AG08395 (cell line): ENCODE data around the gene ARHGEF6.

ENCODE experiments used
- DNase-seq: peaks from one replicate; pipeline ENCODE4 v3.0.0; 2012; ENCODE audit warnings: mixed read lengths, low spot score

Gene ARHGEF6

DNA sequence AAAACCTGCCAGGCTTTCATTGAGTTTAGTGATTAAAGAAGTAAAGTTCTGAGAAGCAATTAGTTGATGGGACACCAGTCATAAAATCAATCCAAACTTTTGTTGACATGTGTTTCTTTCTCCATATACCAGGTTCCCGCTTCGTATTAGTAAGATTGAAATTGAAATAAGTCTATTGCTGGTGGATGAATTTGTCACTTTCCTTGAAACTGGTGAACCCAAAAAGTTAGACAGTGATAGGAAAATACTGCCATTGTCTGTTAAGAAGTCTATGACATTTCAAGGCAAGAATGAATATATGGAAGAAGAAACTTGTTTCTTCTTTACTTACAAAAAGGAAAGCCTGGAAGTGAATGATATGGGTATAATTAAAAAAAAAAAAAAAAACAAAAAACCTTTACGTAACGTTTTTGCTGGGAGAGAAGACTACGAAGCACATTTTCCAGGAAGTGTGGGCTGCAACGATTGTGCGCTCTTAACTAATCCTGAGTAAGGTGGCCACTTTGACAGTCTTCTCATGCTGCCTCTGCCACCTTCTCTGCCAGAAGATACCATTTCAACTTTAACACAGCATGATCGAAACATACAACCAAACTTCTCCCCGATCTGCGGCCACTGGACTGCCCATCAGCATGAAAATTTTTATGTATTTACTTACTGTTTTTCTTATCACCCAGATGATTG is 132.9 kb downstream of the ARHGEF6 start, which contains the start of gene CD40LG:
CD40LG (plus strand) TSS at position 482 of the 684 bp plus-strand sequence; CDS start at position 573, 91 bp downstream.
- no peak for DNase-seq

DNA sequence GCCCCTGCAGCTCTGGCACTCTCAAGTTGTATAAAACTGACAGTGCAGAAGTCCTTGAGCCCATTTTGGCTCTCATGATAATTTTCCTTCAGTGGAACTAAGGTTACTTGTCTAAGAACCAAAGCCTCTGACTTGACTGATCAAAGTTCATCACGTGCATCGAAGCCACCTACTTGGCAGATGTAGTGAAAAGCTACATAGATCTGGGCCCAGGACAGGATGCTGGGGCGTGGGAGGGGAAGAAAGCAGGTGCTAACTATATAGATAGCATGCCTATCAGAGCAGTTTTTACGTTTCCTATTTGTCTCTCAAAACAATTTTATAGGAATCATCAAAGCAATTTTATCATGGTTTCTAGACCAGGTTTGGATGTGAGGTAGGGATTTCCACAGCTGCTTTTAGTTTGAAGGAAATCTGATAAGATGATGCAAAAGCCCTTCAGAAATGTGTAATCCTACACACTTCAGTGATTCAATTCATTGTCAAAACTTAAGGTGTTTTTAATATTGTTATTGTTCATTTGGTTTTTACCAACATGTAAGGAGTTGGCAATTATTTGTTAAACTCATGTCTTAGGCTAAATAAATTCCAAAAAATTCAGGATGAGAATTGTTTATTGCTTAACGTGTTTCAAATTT is 134.0 kb downstream of the ARHGEF6 start:
- no peak for DNase-seq

DNA sequence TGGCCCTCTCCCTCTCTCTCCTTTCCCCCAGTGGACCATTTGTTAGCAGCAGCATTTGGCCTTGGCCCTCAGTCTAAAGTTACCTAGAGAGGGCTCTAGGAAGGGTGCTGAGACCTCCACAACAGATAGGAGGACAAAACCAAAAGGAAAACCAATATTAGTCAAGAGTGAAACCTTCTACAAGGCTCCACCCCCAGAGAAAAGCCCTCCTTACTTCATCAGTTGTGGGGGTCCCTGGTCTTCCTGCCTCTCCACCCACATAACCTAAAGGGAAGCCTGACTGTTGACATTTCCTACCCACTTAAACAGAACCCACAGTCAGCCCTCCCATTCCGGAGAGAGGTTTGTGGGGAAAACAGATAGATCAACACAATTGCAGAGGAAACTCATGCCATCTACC is 137.5 kb downstream of the ARHGEF6 start:
- DNase-seq: no peak

DNA sequence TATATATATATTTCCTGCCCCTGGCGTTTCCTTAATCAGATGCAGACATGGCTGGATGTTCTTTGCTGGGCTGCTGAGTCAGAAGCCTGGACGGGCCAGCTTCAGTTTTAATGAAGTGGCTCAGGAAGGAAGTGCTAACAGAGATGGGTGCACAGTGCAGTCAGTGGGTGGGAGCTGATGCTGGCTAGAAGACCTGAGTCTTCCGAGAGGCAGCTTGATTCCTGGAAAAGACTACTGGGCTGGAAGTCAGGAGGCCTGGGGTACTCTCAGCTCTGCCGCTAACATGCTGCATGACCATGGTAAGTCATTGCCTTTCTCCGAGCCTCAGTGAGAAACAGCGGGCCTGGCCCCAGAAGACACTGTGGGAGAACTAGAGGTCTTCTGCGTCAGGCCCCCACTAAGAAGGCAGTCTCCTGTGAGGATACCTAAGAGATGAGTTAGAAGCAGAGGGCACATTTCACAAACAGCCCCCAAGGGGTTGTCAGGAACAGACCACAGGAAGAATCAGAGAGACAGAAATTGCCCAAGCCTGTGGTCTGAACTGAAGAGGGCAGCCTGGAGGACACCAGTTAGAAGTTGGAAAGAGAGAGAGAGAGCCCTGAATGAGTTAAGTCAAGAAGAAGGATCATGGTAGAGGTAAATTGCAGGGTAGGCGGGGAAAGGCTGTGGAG is 141.1 kb downstream of the ARHGEF6 start:
- DNase-seq: no peak

DNA sequence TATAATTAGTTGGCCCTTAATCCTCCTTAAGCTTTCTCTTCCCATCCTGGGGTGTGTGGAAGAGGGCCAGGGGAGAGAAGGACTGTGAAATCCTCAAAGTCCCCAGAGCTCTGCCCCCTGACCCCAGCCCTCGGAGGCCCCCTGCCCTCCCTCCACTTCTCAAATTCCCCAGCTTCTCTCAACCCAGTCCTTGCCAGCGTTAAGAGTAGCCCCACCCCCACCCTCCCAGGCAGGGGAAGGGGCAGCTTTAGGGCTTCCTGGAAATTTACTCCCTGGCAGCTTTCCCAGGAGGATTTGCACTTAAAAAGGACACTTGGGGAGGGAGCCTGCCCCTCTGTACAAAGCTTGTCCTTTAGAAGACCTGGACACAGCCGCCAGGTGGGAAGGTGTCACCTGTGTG is 144.6 kb downstream of the ARHGEF6 start:
- DNase-seq: no peak

DNA sequence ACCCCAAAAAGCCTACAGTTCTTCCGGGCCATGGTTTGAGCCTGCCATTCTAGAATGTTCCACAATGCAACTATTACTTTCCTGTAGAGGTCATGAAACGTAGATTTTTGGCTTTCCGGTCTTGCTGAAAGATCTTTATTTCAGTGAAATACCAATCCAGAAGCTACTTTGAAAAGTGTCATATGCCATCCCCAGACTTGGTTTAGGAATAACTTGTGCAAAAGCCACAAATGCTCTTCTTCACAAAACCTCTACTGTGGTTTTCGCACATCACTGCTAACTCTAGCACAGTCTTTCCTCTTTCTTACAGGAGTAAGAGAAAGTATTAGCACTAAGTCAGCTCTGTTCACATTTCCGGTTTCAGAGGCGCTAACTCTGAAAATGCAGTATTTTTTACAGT is 145.5 kb downstream of the ARHGEF6 start:
- no peak for DNase-seq

DNA sequence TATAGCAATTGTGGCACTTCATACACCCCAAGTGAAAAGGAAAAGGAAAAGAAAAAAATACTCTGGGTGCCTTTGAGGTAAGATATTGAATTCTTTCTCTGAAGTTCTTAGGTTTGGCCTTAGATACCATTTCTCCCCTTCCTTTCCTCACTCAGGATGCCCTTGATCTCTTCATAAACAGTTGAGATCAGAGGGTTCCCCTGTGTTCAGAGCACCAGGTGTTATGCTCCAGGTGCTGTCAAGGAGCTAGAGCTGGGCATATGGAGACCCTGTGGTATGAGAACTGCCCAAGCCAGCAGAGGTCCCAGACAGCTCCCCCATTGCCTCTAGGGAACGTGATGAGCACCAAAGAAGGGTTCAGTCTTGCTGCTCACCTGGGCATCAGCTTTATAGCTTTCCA is 149.9 kb downstream of the ARHGEF6 start:
- no peak for DNase-seq

DNA sequence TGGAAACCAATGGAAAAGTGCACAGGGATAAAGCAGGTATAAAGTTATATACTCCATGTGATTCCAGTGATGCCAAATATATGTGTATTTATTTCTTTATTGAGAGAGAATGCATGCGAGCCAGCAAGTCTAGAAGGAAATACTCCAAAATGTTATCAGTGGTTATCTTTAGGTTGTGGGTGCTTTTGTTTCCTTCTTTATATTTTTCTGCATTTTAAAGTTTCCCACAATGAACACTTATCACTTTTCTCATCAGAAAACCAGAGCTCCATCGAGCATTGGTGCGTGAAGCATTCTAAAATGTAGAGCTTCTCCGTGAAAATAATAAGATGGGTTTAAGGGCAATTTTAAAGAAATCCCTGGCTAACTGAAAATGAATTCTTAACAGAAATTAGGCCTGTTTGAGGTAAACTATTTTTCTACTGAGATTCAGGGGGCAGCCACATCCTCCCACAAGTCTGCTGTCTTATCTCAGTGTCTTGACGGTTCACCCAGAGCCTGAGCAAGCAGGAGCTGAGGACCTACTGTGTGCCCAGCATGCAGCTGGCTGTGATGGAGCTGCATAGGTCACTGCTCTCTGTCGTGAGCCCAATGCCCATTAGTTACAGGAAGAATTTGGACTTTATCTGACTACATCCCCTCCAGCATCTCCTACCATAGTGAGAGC is 151.5 kb downstream of the ARHGEF6 start:
- no peak for DNase-seq

DNA sequence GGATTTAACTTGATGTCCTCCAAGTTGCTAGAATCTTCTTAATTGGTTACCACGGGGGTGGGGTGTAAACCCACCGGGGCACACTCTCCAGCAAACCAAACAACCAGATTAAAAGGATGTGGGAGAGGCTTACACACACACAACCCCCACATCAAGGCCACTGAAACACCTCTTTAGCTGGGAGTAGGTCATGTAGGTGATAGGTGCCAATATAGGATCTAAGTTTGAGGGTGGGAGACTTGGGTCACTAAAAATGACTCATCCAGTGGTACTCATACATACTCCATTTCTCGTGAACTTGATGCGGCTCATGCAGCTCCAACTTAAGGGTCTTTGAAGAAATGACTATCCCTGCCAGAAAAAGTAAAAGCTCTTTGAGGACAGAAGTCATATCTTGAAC is 153.3 kb downstream of the ARHGEF6 start:
- DNase-seq: no peak

DNA sequence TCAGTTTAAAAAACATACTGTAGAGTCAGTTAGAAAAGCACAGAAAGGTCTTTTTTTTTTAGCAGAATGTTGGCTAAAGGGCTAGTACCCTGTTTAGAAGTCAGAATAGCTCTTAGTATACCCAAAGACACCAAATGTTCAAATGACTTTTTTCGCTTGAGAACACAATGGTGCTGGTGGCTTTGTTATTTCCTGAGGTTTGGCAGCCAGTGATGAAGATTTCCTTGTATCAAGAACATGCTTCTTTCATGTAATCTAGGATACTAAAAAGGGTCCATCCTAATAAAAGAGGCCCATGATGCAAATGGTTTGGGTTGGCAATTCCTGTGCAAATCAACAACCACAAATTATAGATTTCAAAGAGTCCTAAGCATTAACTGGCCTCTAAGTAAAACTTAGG is 153.8 kb downstream of the ARHGEF6 start:
- DNase-seq: no peak

DNA sequence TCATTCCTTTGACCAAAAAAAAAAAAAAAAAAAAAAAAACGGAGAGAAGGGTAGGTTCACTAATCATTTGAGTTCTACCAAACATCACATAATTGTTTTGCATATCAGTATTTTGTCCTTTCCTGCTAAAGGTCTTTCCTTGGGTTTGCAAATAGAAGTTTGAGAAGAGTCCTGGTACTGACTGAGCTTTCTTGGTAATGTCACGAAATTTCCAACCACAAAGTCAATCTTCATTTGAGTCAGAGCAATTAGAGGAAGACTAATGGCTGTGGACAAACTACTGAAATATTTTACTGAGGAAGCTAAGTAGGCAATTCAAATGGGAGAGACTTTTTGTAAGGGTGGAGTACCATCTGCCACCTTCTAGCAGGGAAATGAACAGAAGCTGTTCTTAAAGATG is 154.5 kb downstream of the ARHGEF6 start:
- no peak for DNase-seq

DNA sequence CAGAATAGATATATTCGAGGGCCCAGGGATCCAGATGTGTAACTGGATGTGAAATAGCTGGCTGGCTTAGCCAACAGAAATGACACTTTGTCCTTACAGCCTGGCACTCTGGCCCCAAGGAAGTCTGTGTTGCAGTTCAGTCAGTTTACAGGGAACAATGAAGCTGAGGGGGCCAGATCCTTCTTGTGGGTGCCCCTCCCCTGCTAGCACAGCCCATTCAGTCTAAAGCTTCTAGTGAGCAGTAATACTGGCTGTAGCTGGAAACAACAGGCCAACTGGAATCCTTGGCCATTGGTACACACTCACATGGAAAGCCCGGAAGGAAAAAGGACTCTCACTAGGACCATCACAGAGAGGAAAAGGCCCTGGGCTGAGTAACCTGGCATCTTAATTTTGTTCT is 155.5 kb downstream of the ARHGEF6 start:
- DNase-seq: no peak

DNA sequence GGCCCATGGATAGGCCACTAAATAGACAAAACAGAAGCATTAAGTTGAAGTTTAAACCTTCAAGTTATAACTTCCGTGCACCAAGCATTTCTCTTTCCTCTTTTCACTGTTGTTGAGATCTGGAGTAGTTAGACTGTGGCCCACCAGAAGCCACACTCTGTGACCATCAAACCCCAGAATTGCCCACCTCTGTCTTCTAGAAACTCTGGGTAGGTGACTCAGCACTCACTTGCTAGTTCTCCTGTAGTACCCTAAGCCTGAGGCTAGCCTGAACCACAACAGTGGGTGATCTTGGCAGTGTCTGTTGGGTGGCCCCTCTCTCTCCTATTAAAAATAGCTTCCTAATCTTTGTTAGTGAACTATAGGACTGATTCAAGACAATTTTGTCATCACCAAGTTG is 157.3 kb downstream of the ARHGEF6 start:
- no peak for DNase-seq

DNA sequence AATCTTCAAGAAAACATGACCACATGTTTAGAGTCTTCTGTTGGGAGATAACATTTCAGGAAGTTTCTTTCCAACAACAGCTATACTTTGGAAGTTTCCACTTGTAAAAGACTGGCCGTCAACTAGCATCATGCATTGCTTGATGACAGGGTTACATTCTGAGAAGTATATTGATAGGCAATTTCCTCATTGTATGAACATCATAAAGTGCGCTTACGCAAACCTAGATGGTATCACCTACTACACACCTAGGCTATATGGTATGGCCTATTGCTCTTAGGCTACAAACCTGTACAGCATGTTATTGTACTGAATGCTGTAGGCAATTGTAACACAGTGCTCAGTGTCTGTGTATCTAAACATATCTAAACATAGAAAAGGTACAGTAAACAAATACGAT is 158.2 kb downstream of the ARHGEF6 start:
- no peak for DNase-seq

DNA sequence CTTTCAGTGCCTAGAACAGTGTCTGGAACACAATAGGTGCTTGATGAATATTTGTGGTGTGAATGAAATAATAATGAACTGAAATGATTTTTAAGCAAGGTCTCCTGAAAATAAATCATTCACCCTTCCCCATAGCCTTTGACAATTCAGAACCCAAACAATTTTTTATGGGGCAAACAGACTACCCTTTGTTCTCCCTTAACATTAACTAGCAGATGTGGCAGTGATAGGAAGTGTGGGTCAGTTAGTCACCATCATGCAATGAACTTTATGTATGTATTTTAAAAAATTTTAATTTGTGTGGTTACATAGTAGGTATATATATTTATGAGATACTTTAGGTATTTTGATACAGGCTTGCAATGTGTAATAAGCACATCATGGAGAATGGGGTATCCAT is 160.0 kb downstream of the ARHGEF6 start:
- no peak for DNase-seq

DNA sequence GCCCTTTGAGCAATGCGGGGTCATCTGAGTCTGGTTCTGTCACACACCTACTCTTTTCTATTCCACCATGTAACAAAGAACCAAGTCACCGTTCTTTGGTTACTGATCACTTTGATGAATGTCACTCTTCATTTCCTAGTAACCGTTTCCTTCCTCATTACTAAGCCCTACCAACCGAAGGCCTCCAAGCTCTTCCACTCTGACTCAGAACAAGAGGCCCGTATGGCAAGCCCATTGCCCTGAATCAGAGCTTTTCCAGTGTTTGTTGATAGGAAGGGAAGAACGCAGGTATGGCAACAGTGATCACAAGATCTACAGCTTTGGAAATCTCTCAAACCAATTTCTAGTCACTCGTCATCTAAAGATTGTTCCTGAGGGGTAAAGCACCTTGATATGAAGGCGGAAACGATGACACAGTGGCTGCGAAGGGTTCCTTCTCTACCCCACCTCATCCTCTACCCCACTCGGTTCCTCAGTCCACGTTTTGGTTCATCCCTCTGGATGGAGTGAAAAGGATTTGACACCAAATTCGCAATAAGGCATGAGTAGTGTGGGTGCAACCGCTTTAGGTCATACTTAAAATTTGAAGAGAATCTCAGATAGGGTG is 160.7 kb downstream of the ARHGEF6 start:
- DNase-seq: no peak

DNA sequence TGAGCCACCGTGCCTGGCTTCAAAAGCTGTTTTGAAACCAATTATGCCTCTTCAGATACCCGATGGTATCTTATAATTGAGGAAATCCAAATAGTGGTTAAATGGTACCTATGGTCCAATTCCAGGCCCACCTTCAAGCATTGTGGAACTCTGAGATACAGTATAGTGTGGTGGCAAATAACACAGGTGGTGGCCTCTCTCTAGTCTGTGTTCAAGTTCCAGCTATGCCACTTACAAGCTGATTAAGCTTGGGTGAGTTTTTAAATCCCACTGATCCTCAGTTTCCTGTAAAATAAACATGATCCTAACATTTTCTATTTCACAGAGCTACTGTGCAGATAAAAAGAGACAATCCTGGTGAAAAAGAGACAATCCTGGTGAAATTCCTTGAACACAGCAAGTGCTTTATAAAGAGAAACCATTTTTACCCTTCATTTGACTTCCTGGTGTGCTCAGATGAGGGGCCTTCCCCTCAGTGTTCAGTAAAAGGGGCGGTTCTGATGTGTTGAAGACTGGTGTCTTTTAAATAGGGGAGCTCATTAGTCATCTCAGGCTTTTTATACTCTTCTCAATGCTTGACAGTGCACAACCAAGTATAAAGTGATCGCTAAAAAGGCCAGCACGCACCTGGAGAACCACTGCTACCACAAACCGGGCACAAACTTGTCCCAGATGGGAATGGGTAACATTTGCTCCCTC is 163.6 kb downstream of the ARHGEF6 start:
- no peak for DNase-seq
